Measurements from ENCODE around the gene CCDC182. TPM values are rescaled to one million over a fixed set of nuclear protein-coding genes. Genes with fewer than 3 reads are reported as not detected.

The CCDC182 gene
- total RNA-seq: not detected in 2 replicates

GRCh38 chr17:57745242-57745641 lies at the start of gene CCDC182:
Gene CCDC182 (minus strand): TSS chr17:57745299. CDS start chr17:57745272, 27 bp downstream.

Other genes with a start within 250 kb of the CCDC182 start
- gene MRPS23, start 104.7 kb upstream of the CCDC182 start, total RNA-seq: 18.3 and 21.6 TPM in 2 replicates
- gene CUEDC1, start 210.1 kb upstream of the CCDC182 start, total RNA-seq: 10.3 and 12.5 TPM in 2 replicates
- 45.1 and 45.3 TPM in 2 replicates for gene VEZF1, start 243.0 kb upstream of the CCDC182 start, total RNA-seq